Gastrocnemius medialis (tissue), 4 donors: ENCODE results near the gene PDE10A. TPM values are rescaled to one million over a fixed set of nuclear protein-coding genes. Genes with fewer than 3 reads are reported as not detected.

ENCODE experiments used
- ATAC-seq, 2 donors: fragments of 150-250 bp; one replicate each; pipeline ENCODE4 v1.9.1; 2016
- DNase-seq, 2 donors: peaks; one replicate each; pipeline ENCODE4 v3.0.0-alpha.2; 2019
- H3K27ac ChIP-seq, 4 donors: fragments of 200-600 bp; sonication (generic); 1 replicate in 1 of 4; 2 replicates in 3 of 4; pipeline ENCODE4 v1.5.1; 2016 to 2018; ENCODE audit warnings: mild to moderate bottlenecking in 2 of 4, moderate library complexity in 1 of 4
- H3K27me3 ChIP-seq, 3 donors: fragments of 200-600 bp; sonication (generic) in 2 of 3; 1 replicate in 1 of 3; 2 replicates in 2 of 3; pipeline versions ENCODE4 v1.5.1 to v1.6.0; 2016 to 2019; ENCODE audit warnings: mild to moderate bottlenecking in 1 of 3, moderate library complexity in 1 of 3
- H3K36me3 ChIP-seq, 2 donors: fragments of 200-600 bp; sonication (generic) in 1 of 2; one replicate each; pipeline ENCODE4 v1.5.1; 2017 to 2018
- H3K4me1 ChIP-seq, 2 donors: fragments of 200-600 bp; sonication (generic) in 1 of 2; one replicate each; pipeline ENCODE4 v1.5.1; 2016 to 2017; ENCODE audit warnings: mild to moderate bottlenecking in 2 of 2
- H3K4me3 ChIP-seq, 4 donors: fragments of 200-600 bp; sonication (generic) in 3 of 4; 1 replicate in 1 of 4; 2 replicates in 3 of 4; pipeline ENCODE4 v1.5.1; 2016 to 2019; ENCODE audit warnings: mild to moderate bottlenecking in 2 of 4
- H3K9me3 ChIP-seq, 3 donors: fragments of 200-600 bp; sonication (generic) in 2 of 3; 1 replicate in 1 of 3; 2 replicates in 2 of 3; pipeline ENCODE4 v1.5.1; 2016 to 2019
- POLR2A ChIP-seq, 2 donors: fragments of 450-650 bp; IDR thresholded peaks; one replicate each; pipeline ENCODE4 v1.6.1; 2017; ENCODE audit warnings: antibody characterized with exemption in 2 of 2, mild to moderate bottlenecking in 2 of 2, moderate library complexity in 2 of 2
- in situ Hi-C, 4 donors: fragments of 200-750 bp; cut with MboI; loops; one replicate each; pipeline versions ENCODE4 v1.15.0 to v1.8.0; 2017; ENCODE audit warnings: low sequenced_read_pairs in 4 of 4
- intact Hi-C: fragments of 100-400 bp; cut with DNase I; formaldehyde crosslinking; loops from one replicate; pipeline ENCODE4 v1.15.1; 2023; ENCODE audit warnings: low total_unique reads
- total RNA-seq, 4 donors: library from RNA; depleted of rRNA; stranded (reverse); fragments of >200 nt; gene quantifications; one replicate each; pipeline versions ENCODE4 v1.1.0 to v1.2.3, GENCODE V29; 2016
- TF ChIP-seq, protein P1 (sequence below), 5 experiments: fragments of 450-650 bp in 3 of 5; fragments of 200-600 bp in 2 of 5; sonication (generic) in 2 of 5; IDR thresholded peaks in 4 of 5; conservative IDR thresholded peaks in 1 of 5; 1 replicate in 4 of 5; 2 replicates in 1 of 5; pipeline ENCODE4 v1.5.1; 2016 to 2019; ENCODE audit warnings: antibody characterized with exemption in 5 of 5, mild to moderate bottlenecking in 3 of 5, moderate library complexity in 3 of 5

Gene PDE10A
- total RNA-seq, 4 donors from 2014 or later: 0.24 to 1.5 (median 1.2) TPM

DNA sequence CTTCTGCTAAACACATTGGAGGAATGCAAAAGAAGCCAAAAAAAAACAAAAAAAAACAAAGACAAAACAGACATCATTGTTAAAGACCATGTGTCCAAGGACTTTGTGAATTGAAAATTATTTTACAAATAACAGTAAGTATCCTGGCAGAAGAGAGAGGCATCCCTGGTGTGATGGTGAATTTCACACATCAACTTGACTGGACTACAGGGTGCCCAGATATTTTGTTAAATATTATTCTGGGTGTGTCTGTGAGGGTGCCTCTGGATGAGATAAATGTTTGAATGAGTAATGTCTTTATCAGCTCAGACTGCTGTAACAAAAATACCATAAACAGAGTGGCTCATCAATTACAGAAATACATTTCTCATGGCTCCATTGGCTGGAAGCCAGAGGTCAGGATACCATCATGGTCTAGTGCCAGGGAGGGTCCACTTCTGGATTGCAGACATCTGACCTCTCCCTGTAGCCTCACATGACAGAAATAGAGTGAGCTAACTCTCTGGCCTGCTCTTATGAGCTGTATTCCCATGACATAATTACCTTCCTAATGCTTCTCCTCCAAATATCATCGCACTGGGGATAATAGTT is 341.4 kb downstream of the PDE10A start:
- Histone ChIP-seq H3K27me3 (no peaks in the 10 kb centered on the region), H3K9me3 (no peaks in the 10 kb centered on the region), H3K4me1 (no peaks in the 10 kb centered on the region), H3K4me3 (no peak overlapping the region), H3K36me3 (no peaks in the 10 kb centered on the region), H3K27ac (no peak overlapping the region)
- ATAC-seq: no peak
- intact Hi-C loops (no loop called here), in situ Hi-C loops (no loop called here)
- no peak for DNase-seq
- no peak for TF ChIP-seq POLR2A (IDR thresholded peaks at IDR 0.05)
- TF ChIP-seq, protein P1, sequence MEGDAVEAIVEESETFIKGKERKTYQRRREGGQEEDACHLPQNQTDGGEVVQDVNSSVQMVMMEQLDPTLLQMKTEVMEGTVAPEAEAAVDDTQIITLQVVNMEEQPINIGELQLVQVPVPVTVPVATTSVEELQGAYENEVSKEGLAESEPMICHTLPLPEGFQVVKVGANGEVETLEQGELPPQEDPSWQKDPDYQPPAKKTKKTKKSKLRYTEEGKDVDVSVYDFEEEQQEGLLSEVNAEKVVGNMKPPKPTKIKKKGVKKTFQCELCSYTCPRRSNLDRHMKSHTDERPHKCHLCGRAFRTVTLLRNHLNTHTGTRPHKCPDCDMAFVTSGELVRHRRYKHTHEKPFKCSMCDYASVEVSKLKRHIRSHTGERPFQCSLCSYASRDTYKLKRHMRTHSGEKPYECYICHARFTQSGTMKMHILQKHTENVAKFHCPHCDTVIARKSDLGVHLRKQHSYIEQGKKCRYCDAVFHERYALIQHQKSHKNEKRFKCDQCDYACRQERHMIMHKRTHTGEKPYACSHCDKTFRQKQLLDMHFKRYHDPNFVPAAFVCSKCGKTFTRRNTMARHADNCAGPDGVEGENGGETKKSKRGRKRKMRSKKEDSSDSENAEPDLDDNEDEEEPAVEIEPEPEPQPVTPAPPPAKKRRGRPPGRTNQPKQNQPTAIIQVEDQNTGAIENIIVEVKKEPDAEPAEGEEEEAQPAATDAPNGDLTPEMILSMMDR (IDR thresholded peaks at IDR 0.05 in 4 of 5, conservative IDR thresholded peaks at IDR 0.05 in 1 of 5): no peak

DNA sequence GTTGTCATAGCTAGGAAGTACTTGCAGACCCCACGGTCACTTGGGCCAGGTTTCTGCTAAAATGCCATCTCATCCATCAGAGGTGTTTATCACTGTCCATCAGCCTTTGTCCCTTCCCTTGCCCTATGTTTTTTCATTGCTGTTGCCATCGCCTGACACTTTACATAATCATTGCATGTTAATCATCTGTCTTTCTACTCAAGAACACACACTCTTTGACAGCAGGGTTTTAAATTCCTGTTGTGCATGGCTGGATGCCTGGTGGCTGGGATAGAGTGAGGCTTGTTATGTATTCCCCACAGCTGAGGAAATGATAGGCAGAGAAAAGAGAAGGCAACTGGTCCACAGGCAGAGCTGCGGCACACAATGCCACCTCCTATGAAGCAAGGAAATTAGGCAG is 341.9 kb downstream of the PDE10A start:
- no peaks in the 10 kb centered on the region for H3K4me1 ChIP-seq
- TF ChIP-seq, protein P1 (IDR thresholded peaks at IDR 0.05 in 4 of 5, conservative IDR thresholded peaks at IDR 0.05 in 1 of 5): no peak
- no peak overlapping the region for H3K27ac ChIP-seq
- intact Hi-C loops: no loop called here
- no peak for DNase-seq
- no peaks in the 10 kb centered on the region for H3K27me3 ChIP-seq
- H3K9me3 ChIP-seq: no peaks in the 10 kb centered on the region
- no peak for ATAC-seq
- in situ Hi-C loops: no loop called here
- no peak overlapping the region for H3K4me3 ChIP-seq
- H3K36me3 ChIP-seq: no peaks in the 10 kb centered on the region

DNA sequence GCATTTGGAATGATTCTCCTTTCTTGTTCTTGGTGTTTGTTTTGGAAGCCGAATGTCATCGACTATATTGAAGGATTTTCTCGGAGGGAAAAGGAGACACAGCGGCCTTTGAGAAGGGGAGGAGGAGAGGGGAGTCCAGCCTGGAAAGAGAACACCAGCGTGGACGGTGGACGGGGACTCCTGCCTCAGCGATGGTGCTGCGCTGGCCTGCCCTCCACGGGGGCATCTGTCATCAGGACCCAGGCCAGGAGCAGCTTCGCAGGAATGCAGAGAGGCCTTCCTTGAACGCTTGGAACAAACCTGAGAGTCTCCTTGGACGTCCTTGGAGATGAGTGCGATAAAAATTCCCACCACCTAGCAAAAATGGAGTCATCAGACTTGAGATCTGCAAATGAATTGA is 345.3 kb downstream of the PDE10A start:
- no peaks in the 10 kb centered on the region for H3K9me3 ChIP-seq
- no peaks in the 10 kb centered on the region for H3K4me1 ChIP-seq
- DNase-seq (no peak), ATAC-seq (no peak)
- H3K4me3 ChIP-seq: no peak overlapping the region
- H3K27ac ChIP-seq: no peak overlapping the region
- in situ Hi-C loops (no loop called here), intact Hi-C loops (no loop called here)
- TF ChIP-seq, protein P1 (IDR thresholded peaks at IDR 0.05 in 4 of 5, conservative IDR thresholded peaks at IDR 0.05 in 1 of 5): no peak
- no peak for TF ChIP-seq POLR2A (IDR thresholded peaks at IDR 0.05)
- no peaks in the 10 kb centered on the region for H3K27me3 ChIP-seq
- H3K36me3 ChIP-seq: no peaks in the 10 kb centered on the region

DNA sequence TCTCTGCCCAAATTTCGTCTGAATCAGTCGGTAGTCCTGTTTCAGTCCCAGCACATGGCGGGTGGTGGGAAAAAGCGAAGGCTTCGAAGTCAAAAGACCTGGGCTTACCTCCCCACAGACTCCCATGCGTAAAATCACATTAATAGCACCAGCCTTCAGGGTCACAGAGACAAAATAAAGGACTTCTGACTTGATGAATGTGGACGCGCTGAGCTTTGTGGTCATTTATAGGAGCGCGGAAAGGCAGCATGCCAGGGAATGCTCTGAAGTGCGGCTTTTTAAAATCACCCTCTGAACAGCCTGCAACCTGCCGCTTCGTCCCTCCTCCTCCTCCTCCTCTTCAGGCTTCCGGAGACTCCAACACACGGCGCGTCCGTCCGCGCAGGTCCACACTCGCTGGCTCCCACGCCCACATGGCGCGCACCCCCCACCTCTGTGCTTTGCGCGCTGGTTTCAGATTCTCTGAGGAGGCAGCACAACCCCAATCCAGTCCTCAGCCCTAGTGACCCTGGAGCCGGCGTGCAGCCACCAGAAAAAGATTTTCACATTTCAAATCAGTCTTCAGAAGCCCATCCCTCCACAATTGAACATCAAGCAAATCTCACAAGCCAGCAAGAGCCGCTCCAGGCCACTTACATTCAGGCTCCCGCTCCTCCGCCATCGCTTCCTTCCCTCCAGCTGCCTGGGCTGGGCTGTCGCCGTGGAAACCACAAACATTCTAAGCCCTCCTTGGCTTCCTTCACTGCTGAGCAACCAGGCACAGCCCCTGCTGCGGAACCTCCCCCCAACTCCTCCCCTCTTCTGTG is 353.9 kb downstream of the PDE10A start, which contains the start of gene C6orf118:
C6orf118 (minus strand) TSS at position 680 of the 806 bp plus-strand sequence; CDS start at position 661, 19 bp downstream.
- DNase-seq (no peak), ATAC-seq (no peak)
- intact Hi-C loops: no loop called here
- in situ Hi-C loops: no loop called here
- Histone ChIP-seq H3K4me1 (no peaks in the 10 kb centered on the region), H3K27me3 (no peaks in the 10 kb centered on the region), H3K27ac (no peak within 1 kb of the TSS), H3K36me3 (no peaks in the 10 kb centered on the region), H3K9me3 (no peaks in the 10 kb centered on the region), H3K4me3 (peak within 1 kb of the TSS; percentile 39 to 52 (median 50))
- TF ChIP-seq, protein P1 (IDR thresholded peaks at IDR 0.05 in 4 of 5, conservative IDR thresholded peaks at IDR 0.05 in 1 of 5): no peak
- no peak for TF ChIP-seq POLR2A (IDR thresholded peaks at IDR 0.05)
